OCI-LY1 (cell line): ENCODE data around the gene RAB2B.

Experiments
- CTCF ChIP-seq: fragments of 200-600 bp; sonication (generic), shearing (Covaris generic); IDR thresholded peaks from 2 replicates; pipeline ENCODE4 v1.5.1; 2017; ENCODE audit warnings: mild to moderate bottlenecking, antibody characterized with exemption, low read length, moderate library complexity, mixed read lengths
- EZH2 ChIP-seq: fragments of 200-600 bp; sonication (generic), shearing (Covaris generic); IDR thresholded peaks from 2 replicates; pipeline ENCODE4 v1.8.0; 2017; ENCODE audit warnings: borderline replicate concordance, mixed run types, mild to moderate bottlenecking, antibody characterized with exemption, low read length, moderate library complexity, mixed read lengths

DNA sequence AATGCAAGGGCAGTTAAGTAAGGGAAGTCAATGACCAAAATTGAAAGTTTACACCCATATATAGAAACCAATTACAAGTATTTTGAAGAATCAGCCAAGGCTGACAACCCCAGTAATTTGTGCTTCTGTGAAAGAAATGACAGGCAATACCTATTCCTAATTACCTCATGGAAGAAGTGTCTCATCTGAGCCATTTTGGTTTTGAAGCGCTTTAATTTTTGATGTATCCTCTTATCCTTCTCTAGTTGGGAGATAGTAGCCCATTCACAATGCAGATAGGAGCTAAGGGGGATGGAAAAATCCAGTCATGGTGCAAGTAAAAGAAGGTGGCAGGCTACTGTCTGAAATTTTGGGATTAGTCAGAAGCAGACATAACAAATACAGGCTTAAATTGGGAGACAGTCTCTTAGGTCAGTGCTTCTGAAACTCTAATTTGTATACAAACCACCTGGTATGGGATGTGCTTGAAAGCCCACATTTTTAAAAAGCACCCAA lies 62.6 kb downstream of the RAB2B start:
- TF ChIP-seq CTCF (no peak), EZH2 (no peak)
